BLaER1 treated with 17β-estradiol and CSF1 and Interleukin-3, amounts not matched to agents 10 nM and 100 nM (cell line): ENCODE data around the gene SP7.
A peak's percentile ranks its signal among the peaks of the same experiment; 100 is the strongest.
"Not testable (repeated sequence)": the region's sequence is repeated elsewhere in the genome, so short reads cannot be mapped to it uniquely, and the experiment has no call there.

Source experiments
- H3K27ac ChIP-seq, 11 experiments: shearing (Covaris generic); formaldehyde crosslinking; 2 replicates each; pipeline ENCODE4 v1.8.1; 2022
- H3K27me3 ChIP-seq, 11 experiments: shearing (Covaris generic); formaldehyde crosslinking; 2 replicates each; pipeline ENCODE4 v1.8.1; 2022
- H3K36me3 ChIP-seq, 11 experiments: shearing (Covaris generic); formaldehyde crosslinking; 2 replicates each; pipeline ENCODE4 v1.8.1; 2022
- H3K4me1 ChIP-seq, 10 experiments: shearing (Covaris generic); formaldehyde crosslinking; 2 replicates each; pipeline ENCODE4 v1.8.1; 2022
- H3K4me2 ChIP-seq, 11 experiments: shearing (Covaris generic); formaldehyde crosslinking; 2 replicates each; pipeline ENCODE4 v1.8.1; 2022
- H3K4me3 ChIP-seq, 10 experiments: shearing (Covaris generic); formaldehyde crosslinking; 2 replicates each; pipeline ENCODE4 v1.8.1; 2022
- H3K9ac ChIP-seq, 11 experiments: shearing (Covaris generic); formaldehyde crosslinking; 2 replicates each; pipeline ENCODE4 v1.8.1; 2022
- H3K9me3 ChIP-seq, 11 experiments: shearing (Covaris generic); formaldehyde crosslinking; replicated peaks in 1 of 11; 2 replicates each; pipeline ENCODE4 v1.8.1; 2022
- H4K20me1 ChIP-seq, 11 experiments: shearing (Covaris generic); formaldehyde crosslinking; 2 replicates each; pipeline ENCODE4 v1.8.1; 2022
- Cebpa-rat ChIP-seq, 11 experiments: shearing (Covaris generic); IDR thresholded peaks; 2 replicates each; pipeline ENCODE4 v1.8.1; 2022

The SP7 gene

DNA sequence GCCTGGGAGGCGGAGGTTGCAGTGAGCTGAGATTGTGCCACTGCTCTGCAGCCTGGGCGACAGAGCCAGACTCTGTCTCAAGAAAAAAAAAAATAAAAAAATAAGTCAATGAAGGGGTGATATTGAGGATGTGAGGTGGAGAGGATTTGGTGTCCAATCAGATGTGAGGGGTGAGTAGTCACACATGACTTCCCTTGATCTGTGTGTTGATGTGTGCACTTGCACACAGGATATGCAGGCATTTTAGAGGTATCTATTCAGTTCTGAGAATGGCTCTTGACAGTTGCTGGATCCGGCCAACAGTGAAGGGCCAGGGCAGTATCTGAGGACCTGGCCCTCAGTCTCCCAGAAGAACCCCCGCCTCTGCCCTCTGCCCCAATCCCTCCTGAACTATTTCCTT, 7.8 kb upstream of the SP7 start:
- Histone ChIP-seq H3K4me2 (peak overlapping the region; percentile 82 to 99 (median 90)), H3K36me3 (no peaks in the 10 kb centered on the region), H3K4me3 (peak overlapping the region in 1 of 10 experiments; percentile 75; a peak in 1 of 20 replicates), H3K4me1 (peaks cover 23 to 35% (median 31%) of the 10 kb centered on the region in 10 experiments), H3K9ac (peak overlapping the region in 5 of 11 experiments; percentile 63 to 85 (median 81); a peak in 6 of 22 replicates), H3K27ac (peak overlapping the region in 4 of 11 experiments; percentile 42 to 80 (median 57); a peak in 6 of 22 replicates), H3K27me3 (peaks cover 0 to 1% (median 0%) of the 10 kb centered on the region in 11 experiments; a peak in 4 of 22 replicates), H3K9me3 (no peaks in the 10 kb centered on the region), H4K20me1 (no peaks in the 10 kb centered on the region)
- no peak for TF ChIP-seq Cebpa-rat (IDR thresholded peaks at IDR 0.05)

DNA sequence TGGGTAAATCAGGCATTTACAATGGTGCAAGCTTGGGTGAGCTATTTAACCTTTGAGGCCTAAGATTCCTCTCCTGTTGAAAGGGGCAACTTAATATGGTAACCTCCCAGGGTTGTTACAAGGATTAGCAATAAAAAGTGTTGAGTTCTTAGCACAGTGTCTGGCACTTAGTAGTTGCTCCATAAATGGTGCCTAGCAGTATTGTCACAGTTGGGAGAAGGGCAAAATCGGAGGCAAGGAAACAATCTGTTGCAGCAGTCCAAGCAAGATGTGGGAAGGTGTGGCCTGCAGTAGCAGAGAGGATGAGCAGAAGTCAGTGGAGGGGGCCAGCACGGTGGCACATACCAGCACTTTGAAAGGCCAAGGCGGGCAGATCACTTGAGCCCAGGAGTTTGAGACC, 7.3 kb upstream of the SP7 start:
- Histone ChIP-seq H3K9me3 (no peaks in the 10 kb centered on the region), H3K4me2 (peak overlapping the region in 3 of 11 experiments; percentile 90 to 99 (median 91); a peak in 4 of 22 replicates), H3K4me3 (no peak overlapping the region), H3K4me1 (peaks cover 23 to 39% (median 31%) of the 10 kb centered on the region in 10 experiments), H3K27ac (no peak overlapping the region), H4K20me1 (no peaks in the 10 kb centered on the region), H3K27me3 (peaks cover 4 to 7% (median 5%) of the 10 kb centered on the region in 11 experiments; a peak in 21 of 22 replicates), H3K36me3 (no peaks in the 10 kb centered on the region), H3K9ac (no peak overlapping the region)
- TF ChIP-seq Cebpa-rat (IDR thresholded peaks at IDR 0.05), result no peak

DNA sequence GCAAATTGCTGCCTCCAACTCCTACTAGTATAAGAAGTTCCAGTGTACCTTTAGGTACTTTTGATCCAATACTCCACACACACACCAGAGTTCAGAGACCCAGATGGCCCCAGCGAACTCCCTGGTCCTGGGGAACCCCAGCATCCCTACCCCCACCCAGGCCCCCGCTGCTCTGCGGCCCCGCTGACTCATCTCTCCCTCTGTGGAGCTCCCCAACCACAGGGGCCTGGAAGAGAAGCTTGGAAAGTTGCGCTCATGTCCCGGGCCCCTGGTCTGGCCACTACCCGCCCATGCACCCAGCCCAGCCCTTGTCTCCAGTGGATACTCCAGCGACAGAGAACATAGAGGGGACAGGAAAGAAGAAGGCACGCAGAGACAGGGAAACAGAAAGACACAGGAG, 4.2 kb upstream of the SP7 start:
- no peaks in the 10 kb centered on the region for H3K36me3 ChIP-seq
- no peak overlapping the region for H3K4me3 ChIP-seq
- H3K27me3 ChIP-seq, result peaks cover 33 to 37% (median 35%) of the 10 kb centered on the region in 11 experiments
- no peak overlapping the region for H3K4me2 ChIP-seq
- no peak for TF ChIP-seq Cebpa-rat (IDR thresholded peaks at IDR 0.05)
- H3K4me1 ChIP-seq, result peaks cover 20 to 50% (median 39%) of the 10 kb centered on the region in 10 experiments
- no peak overlapping the region for H3K27ac ChIP-seq
- H3K9ac ChIP-seq, result no peak overlapping the region
- H3K9me3 ChIP-seq, result no peaks in the 10 kb centered on the region
- H4K20me1 ChIP-seq, result peaks cover 0 to 11% (median 0%) of the 10 kb centered on the region in 11 experiments; a peak in 3 of 22 replicates

DNA sequence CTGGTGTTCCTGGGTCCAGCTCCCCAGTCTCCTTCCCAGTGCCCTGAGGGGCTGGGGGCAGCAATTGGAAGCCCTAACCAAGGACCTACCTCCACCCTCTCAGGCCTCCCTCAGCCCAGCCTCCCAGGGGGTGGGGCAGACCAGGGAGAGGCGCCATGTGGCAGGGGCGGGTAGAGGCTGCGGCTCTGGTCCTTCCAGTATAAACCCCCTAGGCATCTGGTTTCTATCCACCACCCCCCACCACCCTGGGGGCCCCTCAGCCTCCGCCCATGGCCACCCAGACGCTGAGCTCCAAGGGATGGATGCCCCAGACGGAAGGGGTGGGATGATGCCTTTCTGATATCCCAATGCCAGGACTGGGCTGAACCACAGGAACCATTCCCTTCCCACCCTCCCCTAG, 2.8 kb upstream of the SP7 start:
- H4K20me1 ChIP-seq, result peaks cover 0 to 11% (median 0%) of the 10 kb centered on the region in 11 experiments; a peak in 3 of 22 replicates
- no peak overlapping the region for H3K9ac ChIP-seq
- no peak for TF ChIP-seq Cebpa-rat (IDR thresholded peaks at IDR 0.05)
- no peak overlapping the region for H3K27ac ChIP-seq
- H3K9me3 ChIP-seq, result no peaks in the 10 kb centered on the region
- H3K4me1 ChIP-seq, result peaks cover 13 to 52% (median 38%) of the 10 kb centered on the region in 10 experiments
- H3K4me2 ChIP-seq, result no peak overlapping the region
- no peaks in the 10 kb centered on the region for H3K36me3 ChIP-seq
- peaks cover 35 to 47% (median 38%) of the 10 kb centered on the region in 11 experiments for H3K27me3 ChIP-seq
- no peak overlapping the region for H3K4me3 ChIP-seq

DNA sequence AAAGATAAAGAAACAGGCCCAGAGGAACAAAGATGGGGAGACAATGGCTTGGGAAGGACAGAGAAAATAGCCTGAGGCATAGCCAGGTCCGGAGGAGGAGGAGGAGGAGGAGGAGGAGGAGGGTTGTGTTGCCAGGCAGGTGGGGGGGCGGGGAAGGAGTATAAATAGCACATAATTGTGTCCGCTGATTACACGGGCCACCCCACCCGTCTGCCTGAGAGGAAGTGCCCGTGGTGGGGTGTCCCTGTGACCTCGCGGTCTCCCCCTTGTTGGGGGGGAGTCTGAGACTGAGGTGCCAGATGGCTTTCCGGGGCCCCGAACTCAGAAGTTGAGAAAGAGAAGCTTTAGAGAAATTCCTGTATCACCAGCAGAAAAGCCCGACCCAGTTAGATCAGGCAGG, 1.9 kb upstream of the SP7 start:
- Histone ChIP-seq H3K27ac (no peak overlapping the region), H3K9me3 (no peaks in the 10 kb centered on the region), H3K36me3 (no peaks in the 10 kb centered on the region), H3K27me3 (peaks cover 36 to 55% (median 46%) of the 10 kb centered on the region in 11 experiments), H4K20me1 (peaks cover 0 to 11% (median 0%) of the 10 kb centered on the region in 11 experiments; a peak in 3 of 22 replicates), H3K9ac (no peak overlapping the region), H3K4me2 (peak overlapping the region in 9 of 11 experiments; percentile 11 to 38 (median 24); a peak in 9 of 22 replicates), H3K4me3 (no peak overlapping the region), H3K4me1 (peaks cover 20 to 54% (median 42%) of the 10 kb centered on the region in 10 experiments)
- no peak for TF ChIP-seq Cebpa-rat (IDR thresholded peaks at IDR 0.05)

DNA sequence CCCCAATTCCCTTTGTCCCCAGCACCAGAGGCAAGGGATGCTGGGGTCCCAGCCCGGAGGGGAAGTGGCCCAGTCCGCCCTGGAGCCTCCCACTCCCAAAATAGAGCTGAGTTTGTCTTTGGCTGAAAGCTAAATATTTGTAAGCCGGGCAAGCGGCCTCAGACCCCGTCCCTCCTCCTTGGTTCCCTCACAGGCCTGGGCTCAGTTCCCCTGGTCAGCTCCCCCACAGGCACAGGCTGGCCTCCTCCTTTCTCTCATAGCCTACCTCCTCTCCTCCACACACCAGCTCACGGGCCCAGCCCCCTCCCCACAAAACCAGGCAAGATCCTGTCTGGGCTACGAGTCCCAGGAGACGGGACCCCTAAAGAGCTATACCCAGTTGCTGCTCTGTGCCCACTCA, 1.3 kb downstream of the SP7 start:
- no peak for TF ChIP-seq Cebpa-rat (IDR thresholded peaks at IDR 0.05)
- no peak overlapping the region for H3K27ac ChIP-seq
- peak overlapping the region in 5 of 11 experiments; percentile 0 to 88 (median 80); a peak in 6 of 22 replicates for H3K4me2 ChIP-seq
- peaks cover 0 to 11% (median 0%) of the 10 kb centered on the region in 11 experiments; a peak in 3 of 22 replicates for H4K20me1 ChIP-seq
- no peaks in the 10 kb centered on the region for H3K36me3 ChIP-seq
- H3K27me3 ChIP-seq, result peaks cover 43 to 66% (median 60%) of the 10 kb centered on the region in 11 experiments
- H3K9ac ChIP-seq, result no peak overlapping the region
- no peak overlapping the region for H3K4me3 ChIP-seq
- peaks cover 27 to 63% (median 51%) of the 10 kb centered on the region in 10 experiments for H3K4me1 ChIP-seq
- no peaks in the 10 kb centered on the region for H3K9me3 ChIP-seq

DNA sequence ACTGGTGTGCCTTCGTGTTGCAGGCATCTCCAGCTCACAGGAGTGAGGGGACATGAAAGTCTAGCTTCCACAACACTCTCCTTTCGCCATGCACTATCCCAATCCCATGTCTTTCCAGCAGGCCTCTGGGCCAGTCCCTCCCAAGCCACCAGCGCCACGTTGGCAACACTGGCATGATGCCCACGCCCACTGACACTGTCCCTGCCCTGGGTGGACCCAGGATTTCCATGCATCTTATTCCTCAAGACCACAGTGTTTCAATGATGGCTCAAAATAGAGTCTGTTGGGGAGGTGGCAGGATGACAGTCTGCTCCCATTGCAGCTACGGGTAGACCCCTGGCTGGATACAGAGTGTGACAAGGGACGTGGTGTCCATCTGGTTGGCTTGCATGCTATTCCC, 2.3 kb downstream of the SP7 start:
- Histone ChIP-seq H3K27me3 (peaks cover 43 to 66% (median 58%) of the 10 kb centered on the region in 11 experiments), H3K9me3 (no peaks in the 10 kb centered on the region)
- no peak for TF ChIP-seq Cebpa-rat (IDR thresholded peaks at IDR 0.05)

DNA sequence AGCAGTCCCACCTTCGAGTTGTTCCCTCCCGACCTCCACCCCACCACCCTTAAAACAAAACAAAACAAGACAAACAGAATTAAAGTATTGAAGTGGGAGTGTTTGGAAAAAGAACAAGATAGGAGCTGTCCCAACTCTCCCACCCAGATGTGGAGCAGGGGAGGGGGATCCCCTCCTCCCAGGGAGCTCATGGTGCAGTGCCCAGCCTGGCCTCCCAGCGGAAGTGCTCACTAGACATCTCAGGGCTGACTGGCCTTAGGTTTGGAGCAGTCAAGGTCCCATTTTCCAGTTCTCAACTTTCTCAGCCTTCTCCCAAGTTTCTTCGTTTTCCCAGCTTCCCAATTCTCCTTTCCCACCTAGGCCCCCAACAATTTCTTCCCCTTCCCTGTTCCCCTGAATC, 2.9 kb downstream of the SP7 start:
- no peaks in the 10 kb centered on the region for H3K9me3 ChIP-seq
- H3K4me1 ChIP-seq, result peaks cover 27 to 58% (median 46%) of the 10 kb centered on the region in 10 experiments
- 0 out of 22 replicates have a peak overlapping the region, but pooled peaks of 1 of the 11 experiments have one; percentile 61 for H3K27ac ChIP-seq
- no peaks in the 10 kb centered on the region for H3K36me3 ChIP-seq
- peaks cover 0 to 11% (median 0%) of the 10 kb centered on the region in 11 experiments; a peak in 3 of 22 replicates for H4K20me1 ChIP-seq
- H3K9ac ChIP-seq, result peak overlapping the region in 5 of 11 experiments; percentile 5 to 62 (median 54); a peak in 7 of 22 replicates
- H3K4me3 ChIP-seq, result peak overlapping the region in 1 of 10 experiments; percentile 18; a peak in 1 of 20 replicates
- H3K4me2 ChIP-seq, result peak overlapping the region; percentile 71 to 88 (median 84); a peak in 21 of 22 replicates
- peaks cover 38 to 60% (median 53%) of the 10 kb centered on the region in 11 experiments for H3K27me3 ChIP-seq
- TF ChIP-seq Cebpa-rat (IDR thresholded peaks at IDR 0.05), result no peak

More for the DNA sequence above, 2.3 kb downstream of the SP7 start:
- Histone ChIP-seq H3K36me3 (no peaks in the 10 kb centered on the region), H3K27ac (no peak overlapping the region), H3K4me3 (no peak overlapping the region), H4K20me1 (peaks cover 0 to 11% (median 0%) of the 10 kb centered on the region in 11 experiments; a peak in 3 of 22 replicates), H3K4me1 (peaks cover 27 to 63% (median 51%) of the 10 kb centered on the region in 10 experiments), H3K4me2 (peak overlapping the region in 9 of 11 experiments; percentile 71 to 88 (median 85); a peak in 15 of 22 replicates), H3K9ac (no peak overlapping the region)

DNA sequence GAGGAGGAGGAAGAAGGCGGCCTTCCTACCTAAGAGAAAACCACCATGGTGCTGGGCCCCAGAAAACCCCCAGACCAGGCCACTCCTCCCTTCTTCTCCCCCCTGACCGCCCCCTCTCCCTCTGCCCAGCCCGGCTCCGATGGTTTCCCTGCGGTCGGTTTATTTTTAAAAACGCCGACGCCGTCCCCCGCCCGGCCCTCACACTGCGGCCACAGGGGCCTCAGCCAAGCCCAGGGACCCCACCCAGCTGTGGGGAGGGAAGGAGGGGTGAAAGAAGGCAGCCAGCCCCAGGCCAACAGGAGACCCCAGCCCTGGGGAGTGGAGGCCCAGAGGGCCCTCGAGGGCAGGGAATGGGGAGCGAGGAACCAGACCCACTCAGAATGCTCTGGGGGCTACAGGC, 3.4 kb downstream of the SP7 start:
- TF ChIP-seq Cebpa-rat (IDR thresholded peaks at IDR 0.05), result no peak
- H3K36me3 ChIP-seq, result no peaks in the 10 kb centered on the region
- peak overlapping the region in 4 of 11 experiments; percentile 36 to 61 (median 53); a peak in 10 of 22 replicates for H3K27ac ChIP-seq
- H4K20me1 ChIP-seq, result peaks cover 0 to 11% (median 0%) of the 10 kb centered on the region in 11 experiments; a peak in 3 of 22 replicates
- H3K9ac ChIP-seq, result peak overlapping the region; percentile 12 to 68 (median 54); a peak in 15 of 22 replicates
- peak overlapping the region in 2 of 10 experiments; percentile 18 to 27; a peak in 2 of 20 replicates for H3K4me3 ChIP-seq
- peaks cover 33 to 55% (median 48%) of the 10 kb centered on the region in 11 experiments for H3K27me3 ChIP-seq
- no peaks in the 10 kb centered on the region for H3K9me3 ChIP-seq
- H3K4me1 ChIP-seq, result peaks cover 27 to 52% (median 41%) of the 10 kb centered on the region in 10 experiments
- peak overlapping the region; percentile 71 to 88 (median 84) for H3K4me2 ChIP-seq

DNA sequence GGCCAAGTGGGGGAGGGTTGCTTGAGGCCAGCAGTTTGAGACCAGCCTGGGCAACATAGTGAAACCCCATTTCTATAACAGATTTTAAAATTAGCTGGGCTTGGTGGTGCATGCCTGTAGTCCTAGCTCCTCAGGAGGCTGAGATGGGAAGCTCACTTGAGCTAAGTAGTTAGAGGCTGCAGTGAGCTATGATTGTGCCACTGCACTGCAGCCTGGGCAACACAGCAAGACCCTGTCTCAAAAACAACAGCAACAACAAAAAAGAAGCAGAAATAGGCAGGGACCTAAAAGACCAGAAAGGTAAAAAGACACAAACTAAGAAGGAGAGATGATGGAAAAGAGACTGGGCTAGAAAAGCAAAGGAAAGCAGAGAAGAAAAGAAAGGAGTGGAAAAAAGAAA, 3.8 kb downstream of the SP7 start:
- peaks cover 27 to 48% (median 39%) of the 10 kb centered on the region in 10 experiments for H3K4me1 ChIP-seq
- not testable (repeated sequence) for H3K4me3 ChIP-seq, H3K9me3 ChIP-seq, H3K36me3 ChIP-seq
- peaks cover 0 to 11% (median 0%) of the 10 kb centered on the region in 11 experiments; a peak in 3 of 22 replicates for H4K20me1 ChIP-seq
- peak overlapping the region in 1 of 11 experiments; percentile 36; a peak in 1 of 22 replicates for H3K27ac ChIP-seq
- H3K27me3 ChIP-seq, result peaks cover 29 to 51% (median 44%) of the 10 kb centered on the region in 11 experiments
- H3K4me2 ChIP-seq, result peak overlapping the region; percentile 71 to 88 (median 84)
- H3K9ac ChIP-seq, result peak overlapping the region in 9 of 11 experiments; percentile 12 to 68 (median 55); a peak in 10 of 22 replicates
